ENCODE results near the gene SH3PXD2A.

SH3PXD2A gene

GRCh38 chr10:103593022-103593570, 262.3 kb downstream of the SH3PXD2A start:
- no peak for DNase-seq

DNA sequence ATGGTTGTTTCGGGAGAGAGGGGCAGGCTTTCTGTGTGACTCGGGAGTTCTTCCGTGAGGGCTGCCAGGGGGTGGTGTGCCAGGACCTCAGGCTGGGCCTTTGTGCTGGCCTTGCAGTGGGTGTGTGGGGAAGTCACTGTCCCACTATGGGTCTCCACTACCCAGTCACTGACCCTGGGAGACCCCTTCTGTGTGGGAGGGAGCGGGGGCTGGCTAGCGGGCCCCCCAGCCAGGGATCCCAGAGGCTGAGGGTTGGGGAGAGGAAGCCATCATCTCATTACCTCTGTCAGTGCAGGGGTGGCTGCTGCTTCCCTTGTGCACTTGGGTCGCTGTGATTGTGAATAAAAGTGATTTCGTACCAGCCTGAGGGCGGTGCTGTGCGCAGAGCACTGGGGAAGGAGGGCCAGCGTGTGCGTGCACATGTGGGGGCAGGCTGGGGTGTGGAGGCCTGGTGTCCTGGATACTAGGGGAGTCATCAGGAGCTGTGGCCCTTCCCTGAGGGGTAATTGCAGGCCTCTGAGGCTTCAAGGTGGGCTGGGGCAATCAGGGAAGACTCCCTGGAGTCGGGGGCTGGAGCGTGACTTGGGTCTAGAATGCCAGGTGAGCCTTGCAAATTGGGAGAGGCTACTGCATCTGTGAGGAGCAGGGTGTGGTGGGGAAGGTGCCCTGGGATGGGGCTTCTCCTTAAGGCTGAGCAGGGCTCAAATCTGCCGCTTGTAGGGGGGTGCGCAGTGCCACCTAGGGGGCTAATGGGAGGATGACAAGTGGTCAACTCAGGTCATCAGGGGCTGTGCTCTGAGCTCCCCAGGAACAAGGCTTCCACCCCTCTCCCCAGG, 263.0 kb downstream of the SH3PXD2A start:
- DNase-seq, result no peak

DNA sequence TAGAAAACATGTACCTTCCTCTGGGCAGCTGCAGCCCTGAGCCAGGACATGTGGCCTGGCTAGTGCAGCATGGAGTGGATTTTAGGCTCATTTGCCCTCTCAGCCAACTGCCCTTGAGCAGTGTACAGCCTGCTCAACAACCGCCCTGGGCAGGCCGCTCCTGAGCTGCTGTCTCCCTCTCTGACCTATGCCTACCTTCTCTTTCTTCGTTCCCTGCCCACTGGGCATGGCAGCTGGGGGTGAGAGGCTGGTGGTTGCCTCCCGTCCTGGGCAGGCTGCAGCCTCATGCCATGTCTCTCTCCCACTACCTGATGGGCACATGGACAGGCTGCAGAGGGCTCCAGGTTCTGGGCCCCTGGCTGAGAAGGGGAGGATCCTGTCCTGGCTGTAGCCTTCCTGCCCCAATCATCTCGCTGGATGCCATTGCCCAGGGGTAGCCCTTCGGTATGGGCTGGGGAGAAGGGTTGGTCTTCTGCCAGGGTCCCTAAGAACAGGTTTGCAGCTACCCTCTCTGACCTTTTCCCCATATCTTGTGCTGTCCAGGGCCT, 264.6 kb downstream of the SH3PXD2A start:
- no peak for DNase-seq

DNA sequence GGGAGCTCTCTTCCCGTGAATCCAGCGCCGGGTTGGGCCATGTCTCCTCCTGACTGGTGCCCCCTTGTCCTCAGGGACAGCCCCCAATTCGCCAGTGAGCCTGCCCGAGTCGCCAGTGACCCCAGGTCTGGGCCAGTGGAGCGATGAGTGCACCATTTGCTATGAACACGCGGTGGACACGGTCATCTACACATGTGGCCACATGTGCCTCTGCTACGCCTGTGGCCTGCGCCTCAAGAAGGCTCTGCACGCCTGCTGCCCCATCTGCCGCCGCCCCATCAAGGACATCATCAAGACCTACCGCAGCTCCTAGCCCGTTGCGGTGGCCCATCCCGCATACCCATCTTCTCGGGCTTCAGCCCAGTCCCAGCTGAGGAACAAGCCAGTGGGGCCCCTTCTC, 265.3 kb downstream of the SH3PXD2A start:
- DNase-seq, result no peak

DNA sequence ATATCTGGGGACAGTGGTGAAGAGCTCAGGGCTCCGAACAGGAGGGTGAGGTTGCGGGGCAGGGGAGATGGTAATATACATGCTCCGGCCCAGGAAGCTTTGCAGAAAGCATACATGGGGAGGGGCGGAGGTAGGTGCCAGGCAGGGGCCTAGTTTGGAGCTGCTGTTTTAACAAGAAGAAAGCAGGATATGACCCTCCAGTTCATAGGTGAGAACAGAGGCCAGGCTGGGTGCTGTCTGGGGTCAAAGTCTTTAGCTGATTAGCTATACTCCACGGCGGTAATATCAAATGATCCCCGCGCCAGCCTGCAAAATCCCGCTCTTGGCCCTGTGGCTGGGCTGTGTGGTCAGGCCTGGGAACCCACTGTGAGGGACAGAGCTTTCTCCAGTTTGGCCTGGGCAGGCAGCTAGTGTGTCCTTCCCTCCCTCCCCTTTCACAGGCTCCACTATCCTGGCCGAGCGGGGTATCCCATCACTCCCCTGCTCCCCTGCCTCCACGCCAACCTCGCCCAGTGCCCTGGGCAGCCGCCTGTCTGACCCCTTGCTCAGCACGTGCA, 266.2 kb downstream of the SH3PXD2A start:
- DNase-seq, result no peak

GRCh38 chr10:103587073-103587472, 268.3 kb downstream of the SH3PXD2A start:
- no peak for DNase-seq

DNA sequence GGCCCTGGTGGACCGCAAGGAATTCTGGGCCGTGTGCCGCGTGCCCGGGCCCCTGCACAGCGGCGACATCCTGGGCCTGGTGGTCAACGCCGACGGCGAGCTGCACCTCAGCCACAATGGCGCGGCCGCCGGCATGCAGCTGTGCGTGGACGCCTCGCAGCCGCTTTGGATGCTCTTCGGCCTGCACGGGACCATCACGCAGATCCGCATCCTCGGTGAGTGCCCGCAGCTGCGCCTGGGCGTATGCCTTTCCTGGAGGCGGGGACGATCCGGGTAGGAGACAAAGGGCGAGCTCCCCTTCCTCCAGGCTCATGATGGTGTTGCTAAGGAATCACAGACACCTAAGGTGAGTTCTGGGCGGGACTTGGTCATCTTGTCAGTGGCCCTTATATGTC, 270.4 kb downstream of the SH3PXD2A start:
- DNase-seq, result no peak

DNA sequence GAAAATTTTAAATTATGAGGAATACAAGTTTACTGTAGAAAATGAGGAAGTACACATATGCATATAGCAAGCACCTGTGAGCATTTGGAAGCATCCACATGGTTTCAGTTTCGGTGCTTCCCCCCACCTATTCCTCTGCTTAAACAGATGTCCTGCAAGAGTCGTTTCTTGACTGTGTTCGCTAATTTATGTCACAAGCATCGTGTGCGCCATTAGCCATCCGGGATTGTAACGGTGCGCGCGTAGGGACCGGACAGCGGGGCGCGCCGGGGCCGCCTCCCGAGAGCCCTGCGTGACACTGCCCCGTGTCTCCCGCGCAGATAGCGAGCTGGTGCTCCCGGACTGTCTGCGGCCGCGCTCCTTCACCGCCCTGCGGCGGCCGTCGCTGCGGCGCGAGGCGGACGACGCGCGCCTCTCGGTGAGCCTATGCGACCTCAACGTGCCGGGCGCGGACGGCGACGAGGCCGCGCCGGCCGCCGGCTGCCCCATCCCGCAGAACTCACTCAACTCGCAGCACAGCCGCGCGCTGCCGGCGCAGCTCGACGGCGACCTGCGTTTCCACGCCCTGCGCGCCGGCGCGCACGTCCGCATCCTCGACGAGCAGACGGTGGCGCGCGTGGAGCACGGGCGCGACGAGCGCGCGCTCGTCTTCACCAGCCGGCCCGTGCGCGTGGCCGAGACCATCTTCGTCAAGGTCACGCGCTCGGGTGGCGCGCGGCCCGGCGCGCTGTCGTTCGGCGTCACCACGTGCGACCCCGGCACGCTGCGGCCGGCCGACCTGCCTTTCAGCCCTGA, 271.0 kb downstream of the SH3PXD2A start:
- no peak for DNase-seq

DNA sequence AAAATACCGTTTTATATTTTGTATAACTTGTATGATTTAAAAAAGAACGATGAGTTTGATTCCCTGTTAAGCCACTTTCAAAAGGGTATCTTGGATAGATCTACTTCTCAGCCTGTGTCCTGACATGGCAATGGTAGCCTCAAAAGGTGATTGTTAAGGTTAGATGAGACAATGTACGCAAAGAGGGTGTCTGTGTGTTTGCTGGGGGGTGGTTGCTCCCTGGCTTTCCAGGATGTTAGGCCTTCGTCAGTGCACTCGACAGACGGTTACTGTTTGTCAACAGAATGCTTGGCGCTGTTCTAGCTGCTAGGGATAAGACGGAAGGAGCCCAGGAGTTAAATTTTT, 271.5 kb downstream of the SH3PXD2A start:
- peak; percentile 17 for DNase-seq

DNA sequence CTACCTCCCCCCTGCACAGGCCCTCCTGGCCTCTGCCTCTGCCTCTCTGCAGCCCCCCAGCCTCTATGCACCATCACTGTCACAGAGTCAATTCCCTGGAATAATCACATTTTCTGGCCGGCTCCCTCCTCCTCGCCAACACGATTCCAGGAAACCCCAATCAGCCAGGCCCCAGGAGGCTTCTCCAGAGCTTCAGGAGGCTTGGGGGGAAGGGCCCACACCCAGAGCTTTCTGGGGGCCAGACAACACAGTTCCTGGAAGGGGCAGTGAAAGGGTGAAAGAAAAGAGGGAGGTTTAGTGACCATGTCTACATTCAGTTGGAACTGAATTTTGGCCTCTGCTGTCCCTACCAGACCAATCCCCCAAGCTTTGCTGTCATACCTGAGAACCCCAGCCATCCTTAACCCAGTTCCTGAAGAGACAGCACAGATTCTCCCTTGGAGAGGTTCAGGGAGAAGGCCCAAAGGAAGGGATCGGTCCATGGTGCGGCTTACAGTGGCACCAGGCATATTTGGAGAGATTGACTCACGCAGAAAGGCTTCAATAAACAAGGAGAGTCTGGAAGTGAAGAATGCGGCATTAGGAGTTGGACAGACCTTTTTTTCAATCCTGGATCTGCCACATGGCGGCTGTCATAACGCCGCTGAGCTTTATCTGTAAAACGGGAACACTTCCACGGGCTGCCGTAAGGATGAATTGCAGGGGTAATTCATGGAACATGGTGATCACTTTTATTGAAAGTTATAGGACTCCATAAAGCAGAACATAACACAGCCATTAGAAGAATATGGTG, 272.8 kb downstream of the SH3PXD2A start:
- DNase-seq, result no peak

DNA sequence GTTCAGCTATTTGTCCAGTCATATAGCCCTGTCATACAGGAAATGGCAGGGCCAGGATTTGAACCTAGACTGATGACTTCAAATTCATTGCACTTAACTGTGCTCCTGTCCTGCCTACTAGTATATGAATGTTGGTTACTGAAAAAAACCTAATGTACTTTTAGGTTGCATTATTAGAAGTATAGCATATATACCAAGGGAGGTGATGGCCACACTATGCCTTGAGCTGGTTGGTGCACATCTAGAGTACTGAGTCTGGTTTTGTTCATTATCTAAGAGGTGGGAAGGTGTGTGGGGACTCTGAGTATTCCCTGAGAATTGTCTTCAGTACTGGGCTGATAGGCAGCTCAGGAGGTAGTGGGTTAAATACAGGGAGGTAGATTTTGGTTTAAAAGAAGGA, 273.9 kb downstream of the SH3PXD2A start:
- DNase-seq, result no peak

DNA sequence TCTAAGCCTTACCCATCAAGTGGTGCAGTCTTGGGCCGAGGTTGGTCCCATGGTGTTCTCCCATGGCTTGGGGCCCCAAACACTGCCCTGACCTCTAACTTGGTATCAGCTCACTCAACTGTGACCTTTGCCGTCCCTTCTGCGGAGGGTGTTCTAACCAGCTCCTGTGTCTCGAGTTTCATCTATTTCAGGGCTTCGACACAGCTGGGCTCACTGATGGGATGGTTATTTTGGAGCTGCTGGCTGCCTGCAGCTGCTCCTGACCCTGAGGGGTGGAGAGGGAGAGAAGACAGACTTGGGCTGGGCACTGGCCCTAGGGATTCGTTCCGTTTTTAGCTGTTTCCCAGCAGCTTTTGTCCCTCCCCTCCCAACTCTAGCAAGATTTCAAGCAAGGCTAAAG, 274.9 kb downstream of the SH3PXD2A start:
- DNase-seq, result no peak

GRCh38 chr10:103580011-103580410, 275.4 kb downstream of the SH3PXD2A start:
- DNase-seq, result no peak

- DNase-seq, result no peak
These were observed 276.5 kb downstream of the SH3PXD2A start for GRCh38 chr10:103578782-103579382.

GRCh38 chr10:103576862-103577261, 278.5 kb downstream of the SH3PXD2A start:
- peak; percentile 22 for DNase-seq

DNA sequence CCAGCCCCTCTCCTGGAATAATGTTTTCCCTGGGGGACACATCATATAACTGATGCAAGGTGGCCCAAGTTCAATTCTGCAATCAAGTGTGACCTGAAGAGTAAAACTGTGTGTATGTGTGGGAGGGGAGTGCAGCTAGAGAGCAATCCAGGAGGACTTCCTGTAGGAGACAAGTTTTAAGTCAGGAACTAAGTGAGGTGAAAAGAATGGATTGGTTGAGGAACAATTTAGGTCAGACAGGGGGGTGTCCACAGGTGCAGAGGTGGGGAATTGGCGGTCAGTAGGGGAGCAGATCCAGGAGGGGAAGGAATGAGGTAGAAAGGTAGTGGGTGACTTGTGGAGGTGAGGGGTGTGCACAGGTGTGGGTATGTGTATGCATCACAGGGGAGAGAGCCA, 279.3 kb downstream of the SH3PXD2A start:
- DNase-seq, result no peak

DNA sequence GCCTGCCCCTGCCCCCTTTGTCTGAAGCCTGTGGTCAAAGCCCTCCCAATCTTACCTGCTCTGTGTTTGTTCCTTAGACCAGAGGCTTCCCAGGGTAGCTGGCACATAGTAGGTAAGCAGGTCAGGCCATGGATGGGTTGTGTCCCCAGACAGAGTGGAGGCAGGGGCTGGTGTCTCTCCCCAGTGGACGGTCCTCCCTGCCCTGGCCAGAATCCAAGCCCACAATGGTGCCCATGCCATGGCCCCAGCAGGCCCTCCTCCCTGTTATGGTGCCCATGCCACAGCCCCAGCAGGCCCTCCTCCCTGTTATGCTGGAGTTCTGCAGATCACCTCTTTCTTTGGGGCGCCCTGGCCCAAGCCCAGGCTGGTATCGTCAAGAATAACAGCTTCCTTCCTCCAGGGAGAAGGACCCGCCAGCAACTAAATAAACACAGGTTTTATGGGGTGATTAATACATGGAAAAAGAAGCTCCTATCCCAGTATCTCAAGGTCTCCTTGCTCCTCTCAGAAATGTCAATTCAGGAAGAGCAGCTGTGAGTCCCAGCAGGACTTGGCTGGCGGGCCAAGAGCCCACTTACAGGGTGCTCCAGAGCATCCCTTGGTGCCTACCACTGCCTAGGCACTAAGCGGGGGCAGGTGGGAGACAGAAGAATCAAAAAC, 279.8 kb downstream of the SH3PXD2A start:
- no peak for DNase-seq

DNA sequence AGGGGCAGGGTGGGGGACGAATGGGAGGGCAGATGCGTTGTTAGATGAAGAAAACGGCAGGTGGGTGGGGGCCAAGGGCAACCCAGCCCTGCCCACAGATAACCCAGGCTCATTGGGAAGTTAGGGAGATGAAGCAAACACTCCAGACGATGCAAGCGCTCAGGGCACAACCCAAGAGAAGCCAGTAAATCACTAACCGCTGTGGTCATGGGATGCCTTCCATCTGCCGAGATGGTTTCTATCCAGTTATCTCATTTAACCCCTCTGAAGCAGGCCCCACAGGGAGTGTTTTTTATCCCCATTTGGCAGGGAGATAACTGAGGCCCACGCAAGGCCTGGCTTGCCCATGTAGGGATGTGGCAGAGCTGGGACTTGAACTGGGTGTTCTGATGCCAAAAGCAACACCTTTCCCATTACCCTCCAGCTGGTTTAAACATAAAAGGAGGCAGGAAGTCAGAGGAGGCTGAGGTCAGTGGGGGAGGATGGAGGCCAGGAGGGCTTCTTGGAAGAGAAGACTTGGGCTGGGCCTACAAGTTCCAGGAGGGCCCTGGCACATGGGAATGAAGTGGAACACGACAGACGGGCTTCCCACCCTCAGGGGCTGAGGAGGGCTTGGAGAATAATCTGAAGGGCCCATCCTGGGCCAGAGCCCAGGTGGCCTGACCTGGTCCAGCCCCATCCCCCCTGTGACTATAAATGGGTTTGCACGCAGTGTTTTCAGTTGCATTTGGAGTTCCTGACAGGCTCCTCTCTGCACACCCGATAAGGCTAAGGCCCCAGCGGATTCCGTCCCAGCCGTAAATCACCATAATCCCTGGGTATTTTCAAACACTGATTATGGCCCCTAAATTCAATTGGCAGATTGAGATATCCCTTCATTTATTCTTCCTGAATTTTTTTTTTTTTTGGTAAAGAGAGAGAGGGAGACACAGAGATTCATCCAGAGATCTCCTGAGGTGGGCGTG, 281.0 kb downstream of the SH3PXD2A start:
- no peak for DNase-seq

DNA sequence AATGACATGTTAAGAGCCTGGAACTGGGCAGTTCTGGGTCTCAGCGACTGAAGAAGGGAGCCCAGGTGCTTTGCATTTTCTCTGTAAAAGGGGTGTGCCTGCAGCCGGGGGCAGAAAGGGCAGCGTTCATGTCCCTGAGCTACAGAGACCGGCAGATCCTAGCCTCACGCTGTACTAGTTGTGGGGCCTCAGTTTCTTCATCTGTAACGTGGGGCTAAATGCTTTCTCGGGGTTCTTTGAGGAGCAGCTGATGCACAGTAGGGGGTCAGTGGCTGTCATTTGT, 282.2 kb downstream of the SH3PXD2A start:
- no peak for DNase-seq

- DNase-seq, result no peak
These were observed 282.8 kb downstream of the SH3PXD2A start for GRCh38 chr10:103572347-103573204.
